Activated B cell treated with CpG ODN at 0.5 μM for 24 hours (primary cell): ENCODE data around the gene TRAF1. TPM values are rescaled to one million over a fixed set of nuclear protein-coding genes. Genes with fewer than 3 reads are reported as not detected.
"Not testable (repeated sequence)": the region's sequence is repeated elsewhere in the genome, so short reads cannot be mapped to it uniquely, and the experiment has no call there.

ENCODE experiments used
- ATAC-seq: fragments of 200-7000 bp; cut with Tn5 transposase; one replicate; pipeline ENCODE4 v1.10.0; 2021; ENCODE audit warnings: low read depth, mild to moderate bottlenecking, moderate library complexity
- CTCF ChIA-PET: fragments of 350-600 bp; sonication (Branson Sonifier 250); formaldehyde crosslinking; loops from one replicate; lab custom pipeline; 2021; ENCODE audit warnings: antibody characterized with exemption; lab: Charles Lee
- POLR2A ChIA-PET: fragments of 350-600 bp; sonication (Branson Sonifier 250); formaldehyde crosslinking; loops from one replicate; lab custom pipeline; 2021; ENCODE audit warnings: antibody characterized with exemption; lab: Charles Lee
- DNase-seq: peaks from one replicate; pipeline ENCODE4 v3.0.0; 2022
- H3K27ac Mint-ChIP-seq: one replicate; pipeline ENCODE4 v1.8.0; 2020; ENCODE audit warnings: mixed read lengths
- H3K27me3 Mint-ChIP-seq: one replicate; pipeline ENCODE4 v1.8.0; 2021; ENCODE audit warnings: mixed read lengths
- H3K36me3 Mint-ChIP-seq: one replicate; pipeline ENCODE4 v1.8.0; 2021; ENCODE audit warnings: low read depth, mixed read lengths
- H3K4me1 Mint-ChIP-seq: one replicate; pipeline ENCODE4 v1.8.0; 2021; ENCODE audit warnings: mixed read lengths
- H3K4me3 Mint-ChIP-seq: one replicate; pipeline ENCODE4 v1.8.0; 2020; ENCODE audit warnings: mild to moderate bottlenecking, mixed read lengths
- H3K9me3 Mint-ChIP-seq: one replicate; pipeline ENCODE4 v1.8.0; 2020; ENCODE audit warnings: mixed read lengths
- CTCF ChIP-seq: fragments of 200-600 bp; IDR thresholded peaks from one replicate; pipeline ENCODE4 v1.8.0; 2022; ENCODE audit warnings: antibody characterized with exemption, mild to moderate bottlenecking
- intact Hi-C: fragments of 100-400 bp; cut with micrococcal nuclease; formaldehyde crosslinking; loops from one replicate; pipeline ENCODE4 v1.15.1; 2024
- total RNA-seq: library from RNA; stranded (reverse); gene quantifications from 2 replicates; pipeline ENCODE4 v1.2.3, GENCODE V29; 2022

Gene TRAF1, protein sequence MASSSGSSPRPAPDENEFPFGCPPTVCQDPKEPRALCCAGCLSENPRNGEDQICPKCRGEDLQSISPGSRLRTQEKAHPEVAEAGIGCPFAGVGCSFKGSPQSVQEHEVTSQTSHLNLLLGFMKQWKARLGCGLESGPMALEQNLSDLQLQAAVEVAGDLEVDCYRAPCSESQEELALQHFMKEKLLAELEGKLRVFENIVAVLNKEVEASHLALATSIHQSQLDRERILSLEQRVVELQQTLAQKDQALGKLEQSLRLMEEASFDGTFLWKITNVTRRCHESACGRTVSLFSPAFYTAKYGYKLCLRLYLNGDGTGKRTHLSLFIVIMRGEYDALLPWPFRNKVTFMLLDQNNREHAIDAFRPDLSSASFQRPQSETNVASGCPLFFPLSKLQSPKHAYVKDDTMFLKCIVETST
- total RNA-seq, result 115 and 130 TPM in 2 replicates

- H3K4me3 Mint-ChIP-seq, result peak within 1 kb of the TSS; percentile 87
- ChIA-PET POLR2A (interaction anchor here (0.6 to 9.1 kb wide), 17 partner anchors 9 to 231 kb away, joined by 3 to 179 read pairs (median 9); partner anchors contain the start of genes FBXW2 and PHF19), CTCF (interaction anchor here (0.8 to 1.4 kb wide), 5 partner anchors 11 to 58 kb away, joined by 3 to 5 read pairs (median 4); no protein-coding TSS in a partner anchor)
- H3K4me1 Mint-ChIP-seq, result peaks cover 89% of the 10 kb centered on the region
- peak; percentile 55 for DNase-seq
- H3K27me3 Mint-ChIP-seq, result no peaks in the 10 kb centered on the region
- H3K27ac Mint-ChIP-seq, result peak within 1 kb of the TSS; percentile 99
- peak; percentile 38 for ATAC-seq
- intact Hi-C loops, result loop anchor here (1.0 to 5.0 kb wide), 6 partner anchors 10 to 344 kb away; partner anchors contain the start of genes CDK5RAP2, CNTRL and PHF19
- no peak for TF ChIP-seq CTCF
- H3K9me3 Mint-ChIP-seq, result no peaks in the 10 kb centered on the region
- peaks cover 43% of the 10 kb centered on the region for H3K36me3 Mint-ChIP-seq
Observed at GRCh38 chr9:120926397-120926928, at the start of gene TRAF1. TSS of gene TRAF1 (minus strand) at chr9:120926796. CDS start at chr9:120926075, 721 bp downstream.

DNA sequence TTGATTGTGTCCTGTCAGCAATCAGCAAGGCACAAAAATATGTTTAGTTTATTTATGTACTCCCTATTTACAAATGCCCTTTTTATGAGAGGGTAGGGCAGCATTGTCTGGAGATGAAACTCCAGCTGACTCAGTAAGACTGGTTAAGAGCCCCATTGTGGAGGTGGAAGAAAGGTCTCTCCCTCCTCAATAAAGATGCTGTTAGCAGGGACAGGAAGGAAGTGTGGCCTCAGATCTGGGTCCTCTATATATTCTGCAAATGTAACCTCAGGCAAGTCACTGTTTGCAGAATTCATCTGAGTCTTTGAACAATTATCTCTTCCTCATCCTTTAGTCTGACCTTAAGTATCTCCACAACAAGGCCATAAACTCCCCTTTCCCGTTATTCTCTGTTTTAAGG is 48.3 kb upstream of the TRAF1 start:
- no peak for ATAC-seq
- no peak for DNase-seq
- H3K27ac Mint-ChIP-seq, result no peak overlapping the region
- POLR2A ChIA-PET, result no interaction called here
- no peaks in the 10 kb centered on the region for H3K27me3 Mint-ChIP-seq
- no peak for TF ChIP-seq CTCF
- CTCF ChIA-PET, result no interaction called here
- intact Hi-C loops, result no loop called here
- peaks cover 15% of the 10 kb centered on the region for H3K4me1 Mint-ChIP-seq
- no peak overlapping the region for H3K4me3 Mint-ChIP-seq
- no peaks in the 10 kb centered on the region for H3K36me3 Mint-ChIP-seq
- no peaks in the 10 kb centered on the region for H3K9me3 Mint-ChIP-seq

DNA sequence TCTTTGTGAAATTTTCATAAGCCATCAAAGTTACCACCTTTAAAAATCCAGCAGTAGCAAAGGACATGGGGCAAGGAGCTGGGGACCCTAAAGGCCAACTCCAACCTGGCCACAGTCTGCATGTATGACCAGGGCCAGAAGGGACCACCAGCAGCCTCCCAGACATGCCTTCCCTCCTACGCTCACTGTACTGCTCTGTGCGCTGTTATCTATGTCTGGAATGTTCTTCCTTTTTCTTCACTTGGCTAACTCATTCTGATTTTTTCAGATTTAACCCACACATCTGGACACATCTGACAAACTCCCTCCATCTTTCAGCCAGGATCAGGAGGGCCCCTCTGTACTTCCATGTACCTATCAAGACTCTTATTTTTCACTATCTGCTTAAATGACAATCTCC is 47.6 kb upstream of the TRAF1 start:
- Mint-ChIP-seq H3K27ac (no peak overlapping the region), H3K4me1 (peaks cover 15% of the 10 kb centered on the region), H3K9me3 (no peaks in the 10 kb centered on the region), H3K27me3 (no peaks in the 10 kb centered on the region), H3K4me3 (no peak overlapping the region), H3K36me3 (peaks cover 2% of the 10 kb centered on the region)
- DNase-seq, result no peak
- ChIA-PET POLR2A (no interaction called here), CTCF (no interaction called here)
- ATAC-seq, result no peak
- TF ChIP-seq CTCF, result no peak
- intact Hi-C loops, result no loop called here

DNA sequence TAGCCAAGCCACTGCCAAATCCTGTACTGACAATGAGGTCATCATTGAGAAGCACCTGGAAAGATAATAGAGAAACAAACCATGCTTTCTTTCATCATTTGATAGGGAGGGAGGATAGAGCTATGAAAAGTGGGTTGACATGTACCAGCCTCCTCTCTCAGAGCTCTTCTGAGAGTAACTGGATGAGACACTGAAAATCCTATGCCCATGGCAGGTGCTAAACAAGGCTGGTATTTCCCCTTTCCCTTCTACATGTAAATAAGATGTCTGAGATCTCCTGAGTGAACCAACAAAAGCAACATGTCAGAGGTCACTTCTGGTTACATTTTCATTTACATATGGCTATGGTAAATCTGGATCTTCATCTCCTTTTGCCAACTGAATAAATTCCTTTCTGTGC is 45.3 kb upstream of the TRAF1 start:
- no peak for TF ChIP-seq CTCF
- Mint-ChIP-seq H3K4me1 (peaks cover 15% of the 10 kb centered on the region), H3K9me3 (no peaks in the 10 kb centered on the region), H3K27me3 (no peaks in the 10 kb centered on the region), H3K36me3 (peaks cover 2% of the 10 kb centered on the region), H3K4me3 (no peak overlapping the region), H3K27ac (no peak overlapping the region)
- intact Hi-C loops, result no loop called here
- ATAC-seq (peak; percentile 37), DNase-seq (no peak)
- ChIA-PET CTCF (interaction anchor here (0.6 to 1.6 kb wide), 2 partner anchors 10 to 217 kb away, joined by 4 to 5 read pairs; no protein-coding TSS in a partner anchor), POLR2A (no interaction called here)

DNA sequence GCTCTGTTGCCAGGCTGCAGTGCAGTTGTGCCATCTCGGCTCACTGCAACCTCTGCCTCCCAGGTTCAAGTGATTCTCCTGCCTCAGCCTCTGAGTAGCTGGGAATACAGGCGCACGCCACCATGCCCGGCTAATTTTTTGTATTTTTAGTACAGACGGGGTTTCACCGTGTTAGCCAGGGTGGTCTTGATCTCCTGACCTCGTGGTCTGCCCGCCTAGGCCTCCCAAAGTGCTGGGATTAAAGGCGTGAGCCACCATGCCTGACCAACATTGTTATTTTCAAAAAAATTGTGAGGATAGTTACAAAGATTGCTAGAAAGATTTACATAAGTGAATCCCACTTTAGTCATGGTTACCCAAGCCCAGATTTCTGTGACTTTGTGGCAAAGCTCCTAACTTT is 44.9 kb upstream of the TRAF1 start:
- H3K27me3 Mint-ChIP-seq, H3K4me3 Mint-ChIP-seq, H3K36me3 Mint-ChIP-seq, POLR2A ChIA-PET, H3K9me3 Mint-ChIP-seq, H3K27ac Mint-ChIP-seq, ATAC-seq, intact Hi-C loops, DNase-seq: not testable (repeated sequence)
- peaks cover 15% of the 10 kb centered on the region for H3K4me1 Mint-ChIP-seq
- CTCF ChIA-PET, result interaction anchor here (0.6 to 1.6 kb wide), 2 partner anchors 9 to 10 kb away, joined by 3 to 5 read pairs; no protein-coding TSS in a partner anchor
